Fibroblast of skin of left quadriceps (primary cell): ENCODE measurements around the gene NALCN.
A peak's percentile ranks its signal among the peaks of the same experiment; 100 is the strongest.

Experiments
- DNase-seq, 2 experiments: peaks; one replicate each; pipeline ENCODE4 v3.0.0-alpha.2; 2013; ENCODE audit warnings: low read depth in 2 of 2

The NALCN gene

DNA sequence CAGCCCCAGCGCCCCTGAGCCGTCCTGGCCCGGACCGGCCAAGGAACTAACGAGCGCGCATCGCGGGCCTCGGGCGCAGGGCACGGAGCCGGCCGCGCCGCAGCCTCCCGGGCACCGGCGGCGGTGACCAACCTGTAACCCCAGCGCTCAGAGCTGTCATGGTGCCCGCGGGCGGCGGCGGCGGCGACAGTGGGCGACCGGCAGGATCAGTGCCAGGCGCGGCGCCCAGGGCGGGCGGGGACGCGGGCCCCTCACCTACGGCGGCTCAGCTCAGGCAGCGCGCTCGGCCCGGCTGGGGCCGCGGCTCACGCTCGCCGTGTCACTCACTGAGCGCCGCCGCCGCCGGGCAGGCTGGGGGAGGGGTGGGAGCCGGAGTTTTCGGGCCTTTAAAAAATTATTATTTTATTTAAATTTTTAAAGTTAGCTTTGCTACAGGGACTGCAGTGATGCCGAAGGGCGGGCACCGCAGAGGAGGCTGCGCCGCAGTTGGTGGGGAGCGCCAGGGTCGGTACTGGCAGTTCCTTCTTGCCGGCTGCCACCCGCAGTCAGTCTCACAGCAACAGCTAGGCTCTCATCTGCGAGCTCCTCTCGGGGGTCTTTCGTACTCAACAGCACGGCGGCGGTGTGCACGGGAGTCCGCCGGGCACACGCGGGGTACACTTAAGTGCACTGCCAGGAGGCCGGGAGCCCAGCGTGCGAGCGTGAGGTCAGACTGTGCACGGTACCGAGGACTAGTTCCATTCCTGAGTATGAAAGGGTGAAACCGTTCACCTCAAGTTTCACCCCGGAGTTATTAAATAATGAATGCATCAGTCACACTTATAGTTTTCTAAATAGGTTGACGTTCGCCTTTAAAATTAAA, at the start of gene NALCN:
Gene NALCN, minus strand, starts transcription at position 328 of the 862 bp plus-strand sequence. CDS start 17,382 bp downstream, outside the sequence.
- no peak for DNase-seq

DNA sequence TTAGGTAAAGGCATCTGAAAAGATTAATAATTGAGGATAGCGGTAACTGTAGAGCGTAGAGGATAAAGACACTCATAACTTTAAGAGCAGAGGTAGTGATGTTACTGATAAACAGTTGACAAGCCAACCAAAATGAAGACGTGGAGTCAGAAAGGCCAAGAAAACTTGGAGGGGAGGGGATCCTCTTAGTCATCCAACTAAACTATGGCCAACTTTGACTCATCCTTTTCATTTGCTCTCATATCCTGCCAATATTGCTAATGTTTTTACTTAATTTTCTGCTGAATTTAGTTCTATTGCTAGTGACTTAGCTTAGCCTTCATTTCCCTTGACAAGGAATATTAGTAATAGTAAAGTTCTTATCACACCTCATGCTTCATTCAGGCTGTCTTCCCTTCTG, 49.6 kb upstream of the NALCN start:
- DNase-seq = no peak

DNA sequence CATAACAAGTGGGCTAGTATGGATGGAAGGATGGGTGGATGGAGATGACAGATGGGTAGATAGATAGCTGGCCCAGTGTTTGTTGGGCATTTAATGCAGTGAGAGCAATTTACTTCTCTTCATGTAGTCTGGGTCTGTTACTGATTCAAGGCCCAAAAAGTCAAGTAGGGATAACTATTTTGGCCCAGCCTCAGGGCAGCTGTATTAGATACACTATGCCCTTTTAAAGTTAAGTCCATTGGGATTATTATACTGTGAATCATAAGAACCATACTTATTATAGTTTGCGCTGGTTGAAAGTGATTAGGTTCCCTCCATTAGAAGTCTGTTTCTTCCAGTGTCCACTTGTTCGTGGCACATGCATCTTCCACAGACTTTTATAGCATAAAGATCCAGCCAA, 40.9 kb upstream of the NALCN start:
- DNase-seq = no peak

DNA sequence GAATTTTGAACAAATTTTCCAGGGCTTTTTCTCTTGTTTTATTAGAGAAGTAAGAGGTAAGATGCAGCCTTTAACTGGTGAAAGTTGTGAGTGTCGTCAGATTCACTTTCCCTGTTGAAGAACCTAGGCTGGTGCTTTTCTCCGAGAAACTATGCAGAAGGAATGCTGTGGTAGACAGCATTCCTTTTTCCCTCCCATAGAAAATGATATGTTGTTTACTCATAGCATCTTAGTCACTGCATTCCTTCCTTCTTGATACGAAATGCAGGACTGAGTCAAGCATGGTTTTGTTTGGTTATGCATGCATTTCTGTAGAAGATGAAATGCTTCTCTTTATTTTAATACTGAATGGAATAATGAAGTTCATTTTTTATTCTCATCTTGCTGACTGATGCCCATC, 39.6 kb upstream of the NALCN start:
- peak; percentile 86 to 87 for DNase-seq

DNA sequence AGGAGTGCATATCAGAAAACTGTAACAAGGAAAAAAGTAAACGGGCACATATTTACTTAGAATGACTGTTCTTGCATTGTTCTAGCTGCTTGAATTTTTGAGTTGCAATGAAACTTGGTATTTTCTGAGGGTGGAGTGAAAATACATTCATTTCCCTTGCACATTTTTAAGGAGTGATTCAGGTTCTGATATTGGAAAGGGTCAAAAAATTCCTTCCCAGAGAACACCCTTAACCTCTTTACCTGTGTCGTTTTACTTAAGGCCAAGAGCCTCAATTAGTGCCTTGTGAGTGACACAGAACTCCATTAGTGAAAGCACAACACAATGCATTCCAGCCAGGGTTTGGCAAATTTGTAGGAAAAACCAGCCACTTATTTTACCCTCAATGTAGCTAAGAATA, 38.5 kb upstream of the NALCN start:
- no peak for DNase-seq

DNA sequence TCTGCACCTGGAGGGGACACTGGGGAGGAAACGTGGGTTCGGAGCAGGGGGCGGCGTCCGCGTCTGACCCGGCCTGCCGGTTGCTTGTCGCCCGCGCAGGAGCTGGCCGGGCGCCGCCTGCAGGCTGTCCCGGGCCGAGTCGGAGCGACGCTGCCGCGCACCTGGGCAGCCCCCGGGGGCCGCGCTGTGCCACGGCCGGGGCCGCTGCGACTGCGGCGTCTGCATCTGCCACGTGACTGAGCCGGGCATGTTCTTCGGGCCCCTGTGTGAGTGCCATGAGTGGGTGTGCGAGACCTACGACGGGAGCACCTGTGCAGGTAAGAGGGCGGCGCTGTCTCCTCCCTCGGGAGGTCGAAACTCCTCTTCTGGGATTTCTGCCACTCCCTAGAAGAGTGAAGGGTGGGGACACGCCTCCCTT, 37.5 kb upstream of the NALCN start:
- DNase-seq = no peak

DNA sequence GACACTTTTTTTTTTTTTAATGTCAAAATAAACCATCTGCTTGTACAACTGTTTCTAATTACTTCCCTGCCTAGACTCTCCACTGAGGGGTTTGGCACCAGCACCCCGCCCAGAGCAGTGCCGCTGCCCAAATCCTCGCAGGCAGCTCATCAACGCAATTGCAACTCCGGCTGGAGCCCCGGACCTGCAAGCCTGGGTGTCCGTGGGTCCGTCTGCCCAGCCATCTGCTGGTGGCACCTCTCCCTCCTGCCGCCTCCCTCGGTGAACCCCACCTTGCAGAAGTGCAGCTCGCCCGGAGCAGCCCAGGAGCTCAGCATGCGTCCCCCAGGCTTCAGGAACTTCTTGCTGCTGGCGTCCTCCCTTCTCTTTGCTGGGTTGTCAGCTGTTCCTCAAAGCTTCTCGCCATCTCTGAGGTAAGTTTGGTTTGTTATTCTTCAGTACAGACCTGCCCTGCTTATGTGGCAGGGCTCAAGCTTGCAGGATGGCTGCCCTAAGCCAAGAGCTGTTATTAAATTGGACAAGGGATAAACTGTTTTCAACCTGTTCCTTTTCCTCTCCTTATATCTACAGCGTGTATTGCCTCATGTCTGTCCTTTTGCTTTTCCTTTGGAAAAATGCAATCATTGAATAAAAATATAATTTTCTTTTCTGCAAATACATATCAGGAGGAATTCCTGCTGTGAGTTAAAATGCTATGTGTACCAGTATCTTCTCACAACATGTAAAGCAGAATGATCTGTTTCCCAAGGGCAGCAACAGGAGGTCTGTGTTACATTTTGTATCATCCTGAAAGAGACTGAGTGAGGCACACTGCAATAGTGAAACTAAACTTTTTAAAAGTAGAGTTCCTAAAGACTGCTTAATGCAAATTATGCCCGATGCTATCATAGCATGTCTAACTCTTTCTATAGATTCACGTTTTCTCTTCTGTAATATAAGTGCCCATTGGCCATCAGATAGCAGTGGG, 36.5 kb upstream of the NALCN start, which contains the start of gene ITGBL1:
Gene ITGBL1, plus strand, starts transcription at position 157 of the 967 bp plus-strand sequence. Its CDS starts 159 bp downstream, at position 316.
- no peak for DNase-seq

DNA sequence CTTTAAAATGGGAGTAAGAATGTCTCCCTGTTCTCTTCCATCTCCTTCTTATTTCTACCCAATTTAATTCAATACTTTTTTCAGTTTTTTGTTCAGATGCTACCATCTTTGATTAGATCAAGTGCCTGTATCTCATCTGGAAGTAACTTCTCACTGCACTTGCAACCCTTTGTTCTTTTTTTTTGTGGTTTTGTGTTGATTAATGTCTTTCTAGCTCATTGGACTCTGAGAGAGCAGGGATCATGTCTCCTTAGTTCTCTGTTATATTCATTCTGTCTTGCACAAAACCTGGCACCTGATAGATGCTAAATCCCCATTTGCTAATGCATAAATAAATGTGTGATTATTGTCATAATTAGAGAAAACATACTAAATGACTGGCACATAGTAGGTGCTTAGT, 35.3 kb upstream of the NALCN start:
- DNase-seq = no peak

DNA sequence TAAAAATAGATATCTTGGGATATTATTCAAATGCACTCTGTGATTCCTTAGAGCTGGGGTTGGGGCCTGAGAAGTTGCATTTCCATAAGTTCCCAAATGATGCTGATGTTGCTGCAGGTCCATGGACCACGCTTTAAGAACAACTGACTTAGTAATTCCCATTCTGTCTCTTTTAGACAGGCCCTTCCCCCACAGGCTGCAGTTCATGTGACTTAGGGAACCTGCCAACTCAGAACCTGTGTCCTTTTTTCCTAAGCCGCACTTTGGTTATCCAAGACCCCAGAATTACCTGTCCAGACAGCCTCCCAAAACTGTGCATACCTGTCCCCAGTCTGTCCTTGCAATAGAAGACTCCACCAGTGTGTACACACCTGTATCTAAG, 34.4 kb upstream of the NALCN start:
- DNase-seq = no peak

DNA sequence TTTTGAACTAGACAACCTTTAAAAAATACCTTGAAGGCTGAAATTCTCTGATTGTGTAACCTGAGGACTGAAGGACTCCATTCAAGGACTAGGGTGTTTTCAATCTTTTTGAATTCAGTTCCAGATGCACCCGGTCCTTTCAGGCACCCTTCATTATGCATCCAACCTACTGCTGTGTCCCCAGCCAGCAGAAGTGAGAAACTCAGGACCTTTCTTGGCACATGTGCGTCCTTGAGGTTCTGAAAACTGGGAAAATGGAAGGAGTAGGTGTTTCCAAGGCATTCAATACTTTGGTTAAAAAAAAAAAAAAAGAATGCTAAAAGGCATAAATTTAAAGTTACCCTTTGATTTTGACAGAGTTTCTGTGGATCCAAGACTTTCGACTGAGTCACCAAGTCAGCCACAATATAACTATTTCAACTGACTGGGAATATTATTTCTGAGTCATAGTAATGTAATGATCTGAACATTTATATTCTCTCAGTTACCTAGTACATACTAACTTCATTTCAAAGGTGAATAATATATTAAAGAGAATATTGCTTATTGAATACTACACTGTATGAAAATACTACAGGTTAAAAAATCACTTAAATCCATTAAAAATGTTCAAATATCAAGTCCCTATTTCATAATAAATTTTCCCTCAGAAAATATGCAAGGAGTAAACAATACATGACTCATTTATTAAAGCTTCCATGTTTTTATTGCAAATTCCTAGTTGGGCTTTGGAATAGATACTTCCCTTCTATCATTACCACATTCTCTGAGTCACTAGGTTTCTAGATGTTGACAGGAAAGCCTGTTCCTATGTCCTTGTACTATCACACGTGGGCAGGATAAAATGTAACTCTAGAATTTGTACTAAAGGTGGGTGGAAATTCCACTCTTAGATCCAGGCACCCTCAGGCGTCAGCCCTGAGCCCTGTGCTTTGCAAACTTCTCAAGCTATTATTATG, 33.8 kb upstream of the NALCN start:
- DNase-seq = peak; percentile 79 to 82

DNA sequence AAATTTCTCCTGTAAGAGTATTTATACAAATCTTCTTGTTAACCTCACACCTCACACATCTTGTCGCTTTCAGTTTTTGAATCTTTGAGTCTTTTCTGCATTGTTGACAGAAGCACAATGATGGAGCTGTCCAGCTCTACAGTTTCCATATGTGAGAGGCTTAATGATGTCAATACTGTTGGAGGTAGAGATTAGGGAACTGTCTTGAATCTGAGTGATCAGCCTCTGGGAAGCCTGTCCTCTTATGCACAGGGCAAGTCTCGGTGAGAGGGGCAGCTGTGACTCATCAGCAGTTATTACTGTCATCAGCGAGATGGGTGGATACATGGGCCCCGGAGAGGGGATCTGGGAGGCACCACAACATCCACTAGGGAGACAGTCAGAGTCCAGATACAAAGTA, 31.5 kb upstream of the NALCN start:
- DNase-seq = no peak

DNA sequence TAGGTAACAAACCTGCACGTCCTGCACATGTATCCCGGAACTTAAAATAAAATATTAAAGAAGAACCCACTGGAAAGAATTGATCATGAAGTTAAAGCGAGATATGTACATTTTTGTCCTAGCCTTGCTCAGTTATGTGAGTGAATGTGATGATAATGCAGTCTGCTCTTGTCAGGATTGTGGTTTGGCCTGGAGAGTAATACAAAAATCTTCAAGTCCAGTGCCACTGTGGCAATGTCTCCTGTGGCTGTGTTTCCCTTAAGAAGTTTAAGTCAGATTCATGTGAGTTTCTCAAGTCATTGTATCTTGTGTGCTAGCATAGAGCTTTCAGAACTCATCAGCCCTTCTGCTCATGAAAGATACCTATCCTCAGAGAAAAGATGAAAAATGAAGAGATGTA, 18.2 kb upstream of the NALCN start:
- no peak for DNase-seq

DNA sequence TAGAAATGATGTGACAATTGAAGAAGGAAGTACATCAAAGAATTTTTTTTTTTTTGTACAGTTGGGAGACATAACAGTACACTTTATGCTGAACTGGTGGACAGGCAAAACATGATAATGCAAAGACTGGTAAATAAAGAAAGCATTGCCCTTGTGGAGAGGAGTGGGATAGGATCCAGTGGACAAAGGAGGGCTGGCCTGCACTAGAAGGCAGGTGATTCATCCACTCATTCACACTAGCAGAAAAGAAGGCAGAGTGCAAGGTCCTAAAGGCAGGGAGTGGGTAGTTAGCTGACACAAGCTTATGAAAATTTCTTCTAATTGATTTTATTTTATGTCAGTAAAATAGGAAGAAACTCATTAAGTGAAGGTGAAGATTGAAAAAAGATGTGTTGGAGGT, 17.6 kb upstream of the NALCN start:
- no peak for DNase-seq

DNA sequence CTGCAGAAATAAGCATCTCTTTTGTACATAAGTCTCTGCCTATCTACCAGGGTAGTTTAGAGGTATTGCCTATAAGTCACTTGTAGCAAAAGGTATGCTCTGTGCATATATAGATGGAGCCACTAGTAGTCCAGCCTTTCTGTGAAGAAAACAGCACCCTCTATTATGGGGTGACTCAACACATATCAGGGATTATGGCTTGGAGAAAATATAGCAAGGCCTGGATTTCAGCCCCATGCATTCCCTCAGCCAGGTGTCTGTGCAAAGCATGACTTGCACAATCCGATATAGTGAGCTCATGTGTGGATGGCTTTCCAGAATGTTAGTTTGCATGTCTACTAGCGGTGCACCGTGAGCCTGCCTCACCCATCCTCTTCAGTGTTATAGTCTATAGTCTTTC, 13.4 kb upstream of the NALCN start:
- DNase-seq = no peak

DNA sequence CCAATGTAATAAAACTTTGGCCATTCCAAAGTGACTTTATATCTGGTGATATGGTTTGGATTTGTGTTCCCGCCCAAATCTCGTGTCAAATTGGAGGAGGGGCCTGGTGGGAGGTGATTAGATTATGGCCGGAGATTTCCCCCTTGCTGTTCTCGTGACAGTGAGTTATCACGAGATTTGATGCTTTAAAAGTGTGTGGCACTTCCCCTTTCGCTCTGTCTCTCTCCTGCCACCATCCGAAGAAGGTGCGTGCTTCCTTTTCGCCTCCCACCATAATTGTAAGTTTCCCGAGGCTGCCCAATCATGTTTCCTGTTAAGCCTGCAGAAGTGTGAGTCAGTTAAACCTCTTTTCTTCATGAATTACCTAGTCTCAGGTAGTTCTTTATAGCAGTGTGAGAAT, 9.3 kb upstream of the NALCN start:
- no peak for DNase-seq

DNA sequence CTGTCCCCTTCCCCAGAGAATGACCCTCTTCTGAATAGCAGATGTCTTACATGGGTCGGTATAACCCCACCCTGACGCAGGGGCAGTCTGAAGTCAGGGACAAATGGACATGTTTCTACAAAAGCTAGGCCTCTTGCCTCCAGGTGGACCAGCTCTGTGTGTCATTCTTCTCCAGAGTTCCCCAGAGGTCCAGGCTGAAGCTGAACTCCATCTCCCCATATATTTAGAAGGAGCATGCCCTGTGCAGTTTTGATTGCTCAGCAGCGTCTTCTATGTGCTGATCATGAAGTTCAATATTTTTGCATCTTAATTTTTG, 8.8 kb upstream of the NALCN start:
- no peak for DNase-seq

DNA sequence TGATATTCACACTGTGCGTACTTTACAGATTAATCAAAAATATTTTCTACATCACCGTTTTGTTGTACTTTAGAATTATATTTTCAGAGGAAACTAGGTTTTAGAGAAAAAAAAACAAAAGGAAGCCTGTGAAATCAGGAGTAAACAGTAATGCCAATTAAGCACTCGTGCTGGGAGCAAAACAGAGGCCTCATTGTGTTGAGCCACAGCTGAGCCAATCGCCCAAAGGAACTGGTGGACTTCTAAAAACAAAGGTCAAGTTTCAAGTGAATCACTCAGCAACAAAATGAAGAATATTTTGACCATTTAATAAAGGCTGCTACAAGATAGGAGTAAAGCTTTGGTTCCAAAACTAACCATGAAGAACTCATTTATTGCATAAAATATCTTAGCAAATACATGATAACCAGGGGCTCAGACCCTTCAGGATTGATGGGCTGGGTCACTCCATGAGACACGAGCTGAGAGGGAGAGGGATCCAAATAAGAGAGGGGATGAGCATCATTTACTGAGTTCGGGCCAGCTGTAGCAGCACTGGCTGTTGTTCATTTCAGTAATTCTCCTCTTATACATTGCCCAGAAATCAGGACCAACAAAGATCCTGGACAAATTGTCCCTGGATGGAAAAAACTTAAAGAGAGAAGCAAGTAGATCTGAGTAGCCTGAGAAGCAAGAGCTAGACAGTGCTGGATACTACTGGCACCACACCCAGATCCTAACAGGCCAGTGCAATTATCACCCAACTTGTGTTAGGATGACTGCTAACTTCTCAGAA, 8.3 kb upstream of the NALCN start:
- DNase-seq = no peak

DNA sequence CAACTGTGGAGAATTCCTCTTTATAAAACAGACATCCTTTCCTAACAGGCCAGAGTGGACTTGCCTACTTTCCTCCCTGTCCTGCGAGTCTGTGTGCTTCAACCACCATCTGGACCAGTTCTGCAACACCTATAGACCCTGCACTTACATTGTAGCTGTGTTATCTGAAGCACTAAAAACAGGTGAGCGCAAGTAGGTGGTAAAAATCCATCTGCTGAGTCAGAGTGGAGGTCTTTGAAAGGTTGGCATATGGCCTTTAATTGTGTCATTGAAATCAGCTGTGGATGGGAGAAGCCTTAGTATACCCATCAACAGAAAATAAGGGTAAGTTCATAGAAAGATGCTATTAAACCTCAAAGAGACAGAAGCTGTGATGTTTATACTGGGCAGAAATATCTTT, 7.6 kb upstream of the NALCN start:
- DNase-seq = no peak

DNA sequence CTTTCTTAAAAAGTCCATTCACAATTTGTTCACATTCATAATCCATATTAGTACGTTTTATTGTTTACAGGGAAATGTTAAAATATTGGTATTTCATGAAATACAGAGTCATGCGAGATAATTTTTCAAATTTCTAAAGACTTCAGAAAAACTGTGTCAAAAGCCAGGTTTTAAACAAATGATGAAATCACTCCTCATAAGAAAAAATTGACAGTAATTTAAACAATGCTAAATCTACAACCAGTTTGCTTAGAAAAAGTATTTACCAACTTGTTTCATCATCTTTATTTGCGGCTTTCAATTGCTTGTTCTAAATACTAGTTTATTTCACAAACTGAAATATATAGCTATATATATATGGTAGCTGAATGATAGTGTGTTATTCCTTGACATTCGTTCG, 1.2 kb upstream of the NALCN start:
- no peak for DNase-seq

DNA sequence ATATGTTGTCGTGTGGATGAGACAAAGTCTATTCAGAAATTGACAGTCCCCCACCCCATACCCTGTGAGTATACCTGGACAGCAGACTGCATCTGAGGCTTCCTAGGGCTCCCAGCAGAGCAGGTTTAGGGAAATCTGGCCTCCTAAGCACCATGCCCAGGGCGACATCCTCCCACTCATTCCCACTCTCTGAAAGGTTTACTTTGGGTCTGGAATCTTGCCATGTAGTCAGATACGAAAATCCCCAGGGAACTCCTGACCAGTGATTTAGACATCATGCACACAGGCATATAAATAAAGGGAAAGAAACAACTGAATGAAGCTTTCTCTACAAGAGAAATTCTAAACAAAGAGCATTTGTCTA, 717 bp upstream of the NALCN start:
- DNase-seq = peak in 1 of 2 experiments; percentile 21
